ENCODE measurements around the gene GOLGA8F.
"Not testable (repeated sequence)": the region's sequence is repeated elsewhere in the genome, so short reads cannot be mapped to it uniquely, and the experiment has no call there.

GOLGA8F gene, protein sequence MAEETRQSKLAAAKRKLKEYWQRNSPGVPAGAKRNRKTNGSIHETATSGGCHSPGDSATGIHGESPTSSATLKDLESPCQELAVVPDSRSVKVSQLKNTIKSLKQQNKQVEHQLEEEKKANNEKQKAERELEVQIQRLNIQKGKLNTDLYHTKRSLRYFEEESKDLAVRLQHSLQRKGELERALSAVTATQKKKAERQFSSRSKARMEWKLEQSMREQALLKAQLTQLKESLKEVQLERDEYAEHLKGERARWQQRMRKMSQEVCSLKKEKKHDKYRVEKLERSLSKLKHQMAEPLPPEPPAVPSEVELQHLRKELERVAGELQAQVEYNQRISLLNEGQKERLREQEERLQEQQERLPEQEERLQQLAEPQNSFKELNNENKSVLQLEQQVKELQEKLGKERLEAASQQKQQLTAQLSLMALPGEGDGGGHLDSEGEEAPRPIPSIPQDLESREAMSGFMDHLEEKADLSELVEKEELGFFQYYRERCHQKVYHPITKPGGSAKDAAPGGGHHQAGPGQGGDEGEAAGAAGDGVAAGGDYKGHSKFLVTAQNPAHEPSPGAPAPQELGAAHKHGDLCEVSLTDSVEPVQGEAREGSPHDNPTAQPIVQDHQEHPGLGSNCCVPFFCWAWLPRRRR

DNA sequence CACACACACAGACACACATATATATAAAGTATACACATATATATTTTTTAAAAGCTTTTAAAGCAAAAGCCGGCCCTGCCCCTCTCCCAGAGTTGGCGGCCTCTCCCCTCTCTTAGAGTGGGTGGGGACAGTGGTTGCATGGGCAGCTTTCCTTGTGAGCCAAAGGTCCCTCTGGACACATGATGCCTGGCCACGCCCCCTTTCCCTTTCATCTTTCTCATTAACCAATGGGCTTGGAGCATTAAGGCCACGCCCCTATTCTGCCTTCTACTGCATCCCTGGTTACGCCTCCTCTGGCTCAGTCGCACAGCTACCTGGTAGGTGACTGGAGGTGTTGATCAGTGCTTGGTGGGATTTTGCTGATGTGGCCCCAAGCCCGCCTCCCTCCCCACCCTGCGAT, at the start of gene GOLGA8F:
TSS of gene GOLGA8F (plus strand) at position 301 of the 400 bp plus-strand sequence. CDS start at position 399, 98 bp downstream.
- not testable (repeated sequence) for DNase-seq

DNA sequence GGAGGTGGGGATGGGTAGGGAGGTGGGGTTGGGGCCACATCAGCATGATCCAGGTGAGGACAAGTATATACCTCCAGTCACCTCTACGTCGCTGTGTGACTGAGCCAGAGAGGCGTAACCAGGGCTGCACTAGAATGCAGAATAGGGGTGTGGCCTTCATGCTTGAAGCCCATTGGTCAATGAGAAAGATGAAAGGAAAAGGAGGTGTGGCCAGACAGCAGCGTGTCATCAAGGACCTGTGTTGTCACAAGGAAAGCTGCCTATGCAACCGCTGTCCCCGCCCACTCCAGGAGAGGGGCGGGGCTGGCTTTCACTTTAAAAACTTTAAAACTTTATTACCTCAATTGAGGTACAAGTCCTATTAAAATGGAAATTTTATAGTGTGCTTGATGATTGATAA, 20.5 kb upstream of the GOLGA8F start, which contains the start of gene GOLGA6L24:
TSS of gene GOLGA6L24 (minus strand) at position 101 of the 400 bp plus-strand sequence. CDS start at position 40, 61 bp downstream.
- DNase-seq, result not testable (repeated sequence)

DNA sequence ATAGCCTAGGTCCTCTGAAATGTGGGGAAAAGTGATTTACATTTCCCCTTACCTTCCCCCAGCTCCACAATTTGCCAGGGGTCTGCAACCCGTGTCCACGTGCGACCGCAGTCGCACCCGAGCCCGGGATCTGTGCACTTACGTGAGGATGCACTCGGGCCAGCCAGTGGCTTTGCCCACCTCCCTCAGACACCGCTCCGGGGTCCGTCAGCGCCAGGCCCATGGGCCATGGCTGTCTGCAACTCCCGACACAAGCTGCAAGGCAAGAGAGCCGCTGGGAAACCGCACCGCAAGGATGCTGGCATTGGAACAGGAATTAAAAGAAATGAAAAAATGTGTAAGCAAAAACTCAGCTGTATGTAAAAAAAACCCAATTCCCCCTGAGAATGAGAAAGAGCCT, 13.0 kb upstream of the GOLGA8F start:
- not testable (repeated sequence) for DNase-seq

DNA sequence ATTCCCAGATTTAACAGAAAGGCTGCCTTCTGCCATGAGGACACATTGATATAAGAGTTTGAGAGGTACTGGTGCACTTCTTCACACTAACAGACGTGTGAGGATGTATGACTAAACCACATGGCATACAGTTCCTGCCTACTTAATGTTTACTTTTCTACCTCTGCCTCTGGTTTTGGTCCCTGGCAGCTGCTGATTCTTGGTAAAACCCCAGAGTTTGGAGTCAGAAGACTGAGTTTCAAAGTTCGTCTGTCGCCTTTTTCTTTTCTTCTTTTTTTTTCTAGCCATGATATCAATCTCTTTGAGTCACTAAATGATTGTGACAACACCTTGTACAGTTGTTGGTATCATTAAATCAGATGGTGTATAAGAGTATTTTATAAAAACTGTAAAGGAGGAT, 1.6 kb downstream of the GOLGA8F start:
- not testable (repeated sequence) for DNase-seq

DNA sequence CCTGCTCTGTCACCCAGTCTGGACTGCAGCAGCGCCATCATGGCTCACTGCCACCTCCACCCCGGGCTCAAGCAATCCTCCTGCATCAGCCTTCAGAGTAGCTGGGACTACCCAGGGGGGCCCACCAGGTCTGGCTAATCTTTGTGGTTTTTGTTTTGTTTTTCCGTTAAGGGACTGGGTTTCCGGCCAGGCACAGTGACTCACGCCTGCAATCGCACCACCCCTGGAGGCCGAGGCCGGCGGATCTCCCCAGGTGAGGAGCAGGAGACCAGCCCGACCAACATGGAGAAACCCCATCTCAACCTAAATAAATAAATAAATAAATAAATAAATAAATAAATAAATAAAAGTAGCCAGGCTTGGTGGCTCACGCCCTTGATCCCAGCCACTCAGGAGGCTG, 17.6 kb downstream of the GOLGA8F start:
- not testable (repeated sequence) for DNase-seq

DNA sequence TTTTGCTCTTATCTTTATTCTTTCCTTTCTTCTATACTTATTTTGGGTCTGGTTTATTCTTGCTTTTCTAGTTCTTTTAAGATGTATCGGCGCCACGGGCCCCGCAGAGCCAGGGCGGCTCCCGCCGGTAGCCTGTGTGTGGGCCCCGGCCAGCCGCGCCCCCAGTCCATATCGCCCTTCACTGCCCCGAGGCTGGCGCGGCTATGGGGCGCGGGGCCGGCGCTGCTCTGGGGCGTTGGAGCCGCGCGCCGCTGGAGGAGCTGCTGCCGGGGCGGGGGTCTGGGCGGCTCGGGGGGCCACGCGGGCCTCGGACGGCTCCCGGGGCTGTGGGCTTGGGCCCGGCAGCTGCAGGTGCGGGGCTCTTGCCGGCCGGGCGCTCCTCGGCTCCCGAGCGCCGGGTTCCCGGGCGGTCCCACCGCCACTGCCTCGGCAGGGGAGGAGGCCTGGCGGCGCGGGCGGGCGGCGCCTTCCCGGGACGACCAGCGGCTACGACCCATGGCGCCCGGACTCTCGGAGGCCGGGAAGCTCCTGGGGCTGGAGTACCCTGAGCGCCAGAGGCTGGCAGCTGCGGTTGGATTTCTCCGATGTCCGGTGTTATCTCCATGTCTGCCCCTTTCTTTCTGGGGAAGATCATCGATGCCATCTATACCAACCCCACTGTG, 24.4 kb downstream of the GOLGA8F start:
- DNase-seq, result not testable (repeated sequence)

DNA sequence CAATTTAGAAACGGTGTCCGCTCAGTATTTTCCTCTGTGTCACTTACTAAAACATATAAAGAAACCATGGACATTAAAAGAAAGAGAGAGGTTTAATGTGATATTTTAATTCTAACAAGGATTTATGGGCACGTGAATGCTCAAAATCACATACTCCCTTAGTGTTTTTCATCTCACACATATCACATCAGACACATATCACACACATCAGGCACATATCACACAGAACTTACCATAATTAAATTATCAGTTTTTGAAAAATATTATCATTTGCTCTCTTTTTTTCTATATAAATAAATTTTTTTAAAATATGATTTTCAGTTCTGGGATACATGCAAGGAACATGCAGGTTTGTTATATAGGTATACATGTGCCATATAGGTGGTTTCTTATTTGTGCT, 42.0 kb downstream of the GOLGA8F start:
- not testable (repeated sequence) for DNase-seq

DNA sequence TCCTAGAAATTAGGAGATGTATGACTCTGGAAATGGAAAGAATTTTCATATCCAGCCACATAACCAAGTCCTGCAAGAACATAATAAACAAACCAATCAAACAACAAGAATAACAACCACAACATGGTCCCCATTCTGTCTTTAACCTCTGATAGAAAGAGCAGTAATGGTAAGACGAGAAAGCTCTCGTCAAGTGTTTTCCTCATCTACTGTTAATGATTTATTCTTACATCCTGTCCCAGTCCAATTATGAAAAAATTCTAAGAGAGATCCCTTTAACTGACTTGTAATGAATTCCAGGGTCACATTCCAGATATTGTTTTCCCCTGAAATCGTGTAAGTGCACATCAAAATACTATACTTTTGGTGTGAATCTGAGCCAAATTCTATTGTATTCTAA, 57.1 kb downstream of the GOLGA8F start:
- not testable (repeated sequence) for DNase-seq

All from NCI-H524 treated with DMSO at 0.1 percent for 48 hours (cell line).